C4-2B (cell line): Measurements from ENCODE around the gene LTBP2.

Source experiments
- CTCF ChIP-seq: fragments of 450-650 bp; conservative IDR thresholded peaks from 2 replicates; pipeline ENCODE4 v1.5.1; 2017; ENCODE audit warnings: mild to moderate bottlenecking
- ZFX ChIP-seq: fragments of 450-650 bp; IDR thresholded peaks from 2 replicates; pipeline ENCODE4 v1.6.1; 2017

GRCh38 chr14:74547331-74547927 lies 64.6 kb downstream of the LTBP2 start:
- TF ChIP-seq CTCF (no peak), ZFX (no peak)
